NCI-H774 (cell line): Measurements from ENCODE around the gene SAP25.
"Not testable (repeated sequence)": the region's sequence is repeated elsewhere in the genome, so short reads cannot be mapped to it uniquely, and the experiment has no call there.

Experiments
- DNase-seq: peaks from one replicate; lab custom pipeline; 2025; lab: John Stamatoyannopoulos, UW

The SAP25 gene

GRCh38 chr7:100575746-100576383 lies 2.2 kb upstream of the SAP25 start:
- DNase-seq = no peak

- DNase-seq = no peak
These were observed 1.5 kb upstream of the SAP25 start for GRCh38 chr7:100575206-100575631.

- DNase-seq = no peak
These were observed 884 bp upstream of the SAP25 start for GRCh38 chr7:100574362-100575205.

GRCh38 chr7:100572949-100573675 lies 588 bp downstream of the SAP25 start:
- DNase-seq = no peak

- no peak for DNase-seq
These were observed 1.3 kb downstream of the SAP25 start for GRCh38 chr7:100572281-100572948.

GRCh38 chr7:100571829-100572116 lies 1.9 kb downstream of the SAP25 start:
- no peak for DNase-seq

- DNase-seq = no peak
These were observed 2.5 kb downstream of the SAP25 start for GRCh38 chr7:100570954-100571828.

GRCh38 chr7:100568896-100569844 lies 4.5 kb downstream of the SAP25 start:
- DNase-seq = peak; percentile 42

GRCh38 chr7:100568176-100568895 lies 5.4 kb downstream of the SAP25 start:
- no peak for DNase-seq

- peak; percentile 35 for DNase-seq
These were observed 5.9 kb downstream of the SAP25 start for GRCh38 chr7:100567751-100568175.

- DNase-seq = no peak
These were observed 6.5 kb downstream of the SAP25 start for GRCh38 chr7:100567031-100567730.

- DNase-seq = no peak
These were observed 7.6 kb downstream of the SAP25 start for GRCh38 chr7:100566018-100566531.

GRCh38 chr7:100565133-100565571 lies 8.5 kb downstream of the SAP25 start:
- DNase-seq = no peak

- DNase-seq = not testable (repeated sequence)
These were observed 9.3 kb downstream of the SAP25 start for GRCh38 chr7:100564405-100564804.

- DNase-seq = peak; percentile 22
These were observed 9.8 kb downstream of the SAP25 start for GRCh38 chr7:100563809-100564400.

- DNase-seq = no peak
These were observed 10.6 kb downstream of the SAP25 start for GRCh38 chr7:100563100-100563564.

GRCh38 chr7:100562195-100563099 lies 11.3 kb downstream of the SAP25 start:
- no peak for DNase-seq
